Measurements from ENCODE around the gene ID3. TPM values are rescaled to one million over a fixed set of nuclear protein-coding genes. Genes with fewer than 3 reads are reported as not detected.

ID3 gene
- total and polyA plus RNA-seq, 2 of the 8 experiments (the other 6 are each of a cell fraction or from before 2014, with no cell fraction given) = 240 to 304 TPM

DNA sequence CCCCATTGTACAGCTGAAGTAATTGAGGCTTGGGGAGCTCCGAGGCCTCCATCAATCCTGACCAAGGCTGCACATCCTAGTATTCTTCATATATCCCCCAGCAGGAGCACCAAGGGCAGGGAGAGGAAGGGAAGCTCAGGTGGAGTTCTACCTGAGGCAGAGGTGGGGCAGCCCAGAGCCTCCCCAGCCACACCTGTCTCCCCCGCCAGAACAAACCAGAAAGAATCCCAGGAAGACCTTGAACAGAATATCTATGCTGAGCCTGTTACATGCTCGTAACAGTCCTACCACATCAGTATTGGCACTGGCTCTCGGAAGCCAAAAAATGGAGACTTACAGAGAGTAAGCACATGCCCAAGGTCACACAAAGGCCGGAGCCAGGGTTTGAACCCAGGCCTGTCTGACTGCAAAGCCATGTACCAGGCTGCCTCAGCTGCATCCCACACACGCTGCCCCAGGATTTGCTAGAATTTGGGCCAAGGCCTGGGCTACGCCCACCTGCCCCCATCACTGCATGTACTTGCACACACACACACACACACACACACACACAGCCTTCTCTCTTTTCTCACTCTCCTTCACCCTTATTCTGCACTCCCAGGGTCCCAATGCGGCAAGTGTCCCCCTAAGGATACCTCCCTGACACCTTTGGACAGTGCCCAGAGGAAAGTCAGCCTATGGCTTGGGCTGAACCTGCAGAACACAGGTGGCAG, 32.8 kb downstream of the ID3 start (continued):
- no peak for TF ChIP-seq FOSL1 (IDR thresholded peaks at IDR 0.05; ENCODE audit: insufficient read depth, low read depth, low read length)
- TF ChIP-seq USF2 (IDR thresholded peaks at IDR 0.05; ENCODE audit: low read length) = no peak
- no peak for TF ChIP-seq ZNF274 (IDR thresholded peaks at IDR 0.05; ENCODE audit: borderline replicate concordance, extremely low read depth, low read length)
- TF ChIP-seq JUN (IDR thresholded peaks at IDR 0.05; ENCODE audit: low read depth, low read length) = no peak
- no peak for TF ChIP-seq EGR1 (IDR thresholded peaks at IDR 0.05; ENCODE audit: borderline replicate concordance, low read depth, low read length)
- TF ChIP-seq SIRT6 (IDR thresholded peaks at IDR 0.05; ENCODE audit: low read length) = no peak
- no peak for TF ChIP-seq ASH2L (IDR thresholded peaks at IDR 0.05; ENCODE audit: low read length)

Measured in H1 (cell line).